HCT116 (cell line): ENCODE results near the gene COQ10A. TPM values are rescaled to one million over a fixed set of nuclear protein-coding genes. Genes with fewer than 3 reads are reported as not detected.

Source experiments
- ATAC-seq: fragments of 200-7000 bp; cut with Tn5 transposase; 2 replicates; pipeline ENCODE4 v1.9.1; 2020; ENCODE audit warnings: mild to moderate bottlenecking, moderate library complexity
- BruUV-seq: library from RNA; stranded (reverse); fragments of 400-500 nt; replicated peaks from 2 replicates; lab custom pipeline; 2021; lab: Mats Ljungman, UMichigan
- CTCF ChIA-PET: fragments of 300-600 bp; sonication (Branson Sonifier 250); formaldehyde crosslinking; loops from one replicate; lab custom pipeline; 2021; ENCODE audit warnings: antibody characterized with exemption; lab: Charles Lee
- POLR2A ChIA-PET: fragments of 300-600, 350-600 bp; sonication (Branson Sonifier 250); formaldehyde crosslinking; loops from one replicate; lab custom pipeline; 2021; ENCODE audit warnings: antibody characterized with exemption; lab: Charles Lee
- RAD21 ChIA-PET, 2 experiments: fragments of 300-600 bp; sonication (Branson Sonifier 250); formaldehyde crosslinking; loops; one replicate each; lab custom pipeline; 2023; ENCODE audit warnings: low total read pairs in 2 of 2; ENCODE audit not compliant: uncharacterized antibody in 2 of 2, unreplicated experiment in 2 of 2, low non-redundant PET in 1 of 2; lab: Charles Lee
- DNase-seq: peaks from one replicate; pipeline ENCODE4 v3.0.0-alpha.2; 2010; ENCODE audit warnings: low read depth, low spot score
- H2AFZ ChIP-seq: fragments of 200-600 bp; shearing (Covaris generic), sonication (generic); 2 replicates; pipeline ENCODE4 v1.6.1; 2017; ENCODE audit warnings: low read depth, mixed run types, mixed read lengths, antibody characterized with exemption, low read length; ENCODE audit not compliant: poor library complexity, severe bottlenecking
- H3K27ac ChIP-seq: 2 replicates; pipeline ENCODE4 v1.5.1; 2012; ENCODE audit warnings: low read depth, low read length
- H3K27me3 ChIP-seq: fragments of 200-600 bp; sonication (generic); 2 replicates; pipeline ENCODE4 v1.6.1; 2016; ENCODE audit warnings: mixed run types, low read length, mixed read lengths; ENCODE audit not compliant: insufficient read depth
- H3K36me3 ChIP-seq, 2 experiments: fragments of 200-500 bp in 1 of 2; fragments of 200-600 bp in 1 of 2; sonication (Bioruptor generic) in 1 of 2; sonication (generic) in 1 of 2; 2 replicates each; pipeline versions ENCODE4 v1.5.1 to v1.6.1; 2014 to 2016; ENCODE audit warnings: low read length in 2 of 2, inconsistent platforms in 1 of 2, mixed read lengths in 1 of 2, mixed run types in 1 of 2; ENCODE audit not compliant: insufficient read depth in 2 of 2, control insufficient read depth in 1 of 2
- H3K4me1 ChIP-seq, 2 experiments: fragments of 200-600 bp in 1 of 2; sonication (generic) in 1 of 2; 2 replicates each; pipeline versions ENCODE4 v1.5.1 to v1.6.1; 2012 to 2017; ENCODE audit warnings: low read length in 2 of 2, inconsistent platforms in 1 of 2, mild to moderate bottlenecking in 1 of 2, mixed read lengths in 1 of 2, mixed run types in 1 of 2, moderate library complexity in 1 of 2; ENCODE audit not compliant: insufficient read depth in 2 of 2, control insufficient read depth in 1 of 2
- H3K4me2 ChIP-seq: fragments of 200-600 bp; sonication (generic); 2 replicates; pipeline ENCODE4 v1.6.1; 2017; ENCODE audit warnings: mixed run types, low read length, mixed read lengths
- H3K4me3 ChIP-seq, 2 experiments: fragments of 200-600 bp in 1 of 2; sonication (generic) in 1 of 2; replicated peaks in 1 of 2; 2 replicates each; pipeline ENCODE4 v1.5.1; 2011 to 2016; ENCODE audit warnings: low read length in 2 of 2, control low read depth in 1 of 2, low read depth in 1 of 2, mild to moderate bottlenecking in 1 of 2, mixed read lengths in 1 of 2, mixed run types in 1 of 2
- H3K79me2 ChIP-seq: fragments of 200-600 bp; sonication (generic); 2 replicates; pipeline ENCODE4 v1.6.1; 2017; ENCODE audit warnings: mild to moderate bottlenecking, mixed run types, low read length, moderate library complexity, mixed read lengths; ENCODE audit not compliant: insufficient read depth
- H3K9ac ChIP-seq: fragments of 200-600 bp; sonication (generic); 2 replicates; pipeline ENCODE4 v1.6.1; 2016; ENCODE audit warnings: low read length, mixed read lengths
- H3K9me2 ChIP-seq: fragments of 200-600 bp; sonication (generic), shearing (Covaris generic); 2 replicates; pipeline ENCODE4 v1.6.1; 2017; ENCODE audit warnings: mixed run types, mild to moderate bottlenecking, moderate library complexity; ENCODE audit not compliant: insufficient read depth
- H3K9me3 ChIP-seq, 2 experiments: fragments of 200-500 bp in 1 of 2; fragments of 200-600 bp in 1 of 2; sonication (Bioruptor generic) in 1 of 2; sonication (generic) in 1 of 2; 2 replicates each; pipeline ENCODE4 v1.6.1; 2014 to 2017; ENCODE audit warnings: low read length in 2 of 2, mixed read lengths in 2 of 2, inconsistent platforms in 1 of 2, low read depth in 1 of 2, mild to moderate bottlenecking in 1 of 2, mixed run types in 1 of 2, moderate library complexity in 1 of 2; ENCODE audit not compliant: control insufficient read depth in 1 of 2, insufficient read depth in 1 of 2
- H4K20me1 ChIP-seq: fragments of 200-600 bp; sonication (generic), shearing (Covaris generic); 2 replicates; pipeline ENCODE4 v1.6.1; 2017; ENCODE audit warnings: mixed run types, mild to moderate bottlenecking, moderate library complexity; ENCODE audit not compliant: insufficient read depth
- CBX3 ChIP-seq: IDR thresholded peaks from 2 replicates; pipeline ENCODE4 v1.6.1; 2012; ENCODE audit warnings: low read depth
- CEBPB ChIP-seq: IDR thresholded peaks from 2 replicates; pipeline ENCODE4 v1.6.1; 2012; ENCODE audit warnings: low read depth
- CTCF ChIP-seq, 3 experiments: fragments of 200-600 bp in 1 of 3; sonication (generic) in 1 of 3; IDR thresholded peaks in 2 of 3; conservative IDR thresholded peaks in 1 of 3; 2 replicates each; pipeline ENCODE4 v1.5.1; 2012 to 2017; ENCODE audit warnings: low read depth in 2 of 3, low read length in 2 of 3, antibody characterized with exemption in 1 of 3, borderline replicate concordance in 1 of 3, control low read depth in 1 of 3, mild to moderate bottlenecking in 1 of 3, mixed read lengths in 1 of 3, mixed run types in 1 of 3, moderate library complexity in 1 of 3; ENCODE audit not compliant: insufficient read depth in 1 of 3
- EZH2 ChIP-seq: fragments of 200-600 bp; sonication (generic); IDR thresholded peaks from 2 replicates; pipeline ENCODE4 v1.6.1; 2017; ENCODE audit warnings: antibody characterized with exemption, mixed run types
- POLR2A ChIP-seq: IDR thresholded peaks from 2 replicates; pipeline ENCODE4 v1.7.0; 2011; ENCODE audit warnings: borderline replicate concordance; ENCODE audit not compliant: insufficient read depth, insufficient read length; ENCODE audit errors: extremely low read depth
- SP1 ChIP-seq: IDR thresholded peaks from 2 replicates; pipeline ENCODE4 v1.6.1; 2012; ENCODE audit warnings: low read depth
- ZFX ChIP-seq: fragments of 450-650 bp; IDR thresholded peaks from 2 replicates; pipeline ENCODE4 v1.6.1; 2017
- ZNF274 ChIP-seq: fragments of 200-500 bp; sonication (Bioruptor generic); IDR thresholded peaks from 2 replicates; pipeline ENCODE4 v1.6.1; 2014; ENCODE audit warnings: mild to moderate bottlenecking, low read depth, low read length, inconsistent platforms
- intact Hi-C: fragments of 100-400 bp; cut with micrococcal nuclease; formaldehyde crosslinking; loops from 2 replicates; pipeline ENCODE4 v1.10.0; 2022
- total RNA-seq: library from RNA; stranded (reverse); gene quantifications from one replicate; pipeline ENCODE4 v1.2.1, GENCODE V29; 2021; ENCODE audit not compliant: unreplicated experiment
- TF ChIP-seq, protein P1 (sequence below): IDR thresholded peaks from 2 replicates; pipeline ENCODE4 v1.6.1; 2012; ENCODE audit warnings: low read depth

Gene COQ10A
- total RNA-seq, 1 experiment from 2014 or later = 11.7 TPM

GRCh38 chr12:56315622-56316473 lies 49.1 kb downstream of the COQ10A start, which contains the start of gene CNPY2 (continued):
- TF ChIP-seq, protein P1, sequence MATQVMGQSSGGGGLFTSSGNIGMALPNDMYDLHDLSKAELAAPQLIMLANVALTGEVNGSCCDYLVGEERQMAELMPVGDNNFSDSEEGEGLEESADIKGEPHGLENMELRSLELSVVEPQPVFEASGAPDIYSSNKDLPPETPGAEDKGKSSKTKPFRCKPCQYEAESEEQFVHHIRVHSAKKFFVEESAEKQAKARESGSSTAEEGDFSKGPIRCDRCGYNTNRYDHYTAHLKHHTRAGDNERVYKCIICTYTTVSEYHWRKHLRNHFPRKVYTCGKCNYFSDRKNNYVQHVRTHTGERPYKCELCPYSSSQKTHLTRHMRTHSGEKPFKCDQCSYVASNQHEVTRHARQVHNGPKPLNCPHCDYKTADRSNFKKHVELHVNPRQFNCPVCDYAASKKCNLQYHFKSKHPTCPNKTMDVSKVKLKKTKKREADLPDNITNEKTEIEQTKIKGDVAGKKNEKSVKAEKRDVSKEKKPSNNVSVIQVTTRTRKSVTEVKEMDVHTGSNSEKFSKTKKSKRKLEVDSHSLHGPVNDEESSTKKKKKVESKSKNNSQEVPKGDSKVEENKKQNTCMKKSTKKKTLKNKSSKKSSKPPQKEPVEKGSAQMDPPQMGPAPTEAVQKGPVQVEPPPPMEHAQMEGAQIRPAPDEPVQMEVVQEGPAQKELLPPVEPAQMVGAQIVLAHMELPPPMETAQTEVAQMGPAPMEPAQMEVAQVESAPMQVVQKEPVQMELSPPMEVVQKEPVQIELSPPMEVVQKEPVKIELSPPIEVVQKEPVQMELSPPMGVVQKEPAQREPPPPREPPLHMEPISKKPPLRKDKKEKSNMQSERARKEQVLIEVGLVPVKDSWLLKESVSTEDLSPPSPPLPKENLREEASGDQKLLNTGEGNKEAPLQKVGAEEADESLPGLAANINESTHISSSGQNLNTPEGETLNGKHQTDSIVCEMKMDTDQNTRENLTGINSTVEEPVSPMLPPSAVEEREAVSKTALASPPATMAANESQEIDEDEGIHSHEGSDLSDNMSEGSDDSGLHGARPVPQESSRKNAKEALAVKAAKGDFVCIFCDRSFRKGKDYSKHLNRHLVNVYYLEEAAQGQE = no peak
- TF ChIP-seq EZH2 = no peak
- TF ChIP-seq ZNF274 = no peak
- peak; percentile 56; the same call in 1 of the 2 replicates for TF ChIP-seq ZFX
- TF ChIP-seq SP1 = peak; percentile 33; the same call in 1 of the 2 replicates
- TF ChIP-seq POLR2A = peak; percentile 45
- no peak for TF ChIP-seq CEBPB
- TF ChIP-seq, all 23 proteins: peak for 11

DNA sequence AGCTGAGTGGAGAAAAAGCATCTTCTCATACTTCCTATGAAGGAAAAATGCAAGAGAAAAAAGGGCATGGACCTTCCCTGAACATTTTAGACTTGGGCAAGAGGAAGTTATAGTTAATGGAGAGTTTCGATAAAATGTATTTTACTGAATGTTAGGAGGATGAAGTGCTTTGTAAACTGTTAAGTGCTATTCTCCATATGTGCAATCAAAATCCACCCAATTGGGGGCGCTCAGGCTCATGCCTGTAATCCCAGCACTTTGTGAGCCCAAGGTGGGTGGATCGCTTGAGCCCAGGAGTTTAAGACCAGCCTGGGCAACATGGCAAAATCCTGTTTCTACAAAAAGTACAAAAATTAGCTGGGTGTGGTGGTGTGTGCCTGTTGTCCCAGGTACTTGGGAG lies 50.9 kb downstream of the COQ10A start:
- no peak overlapping the region for H2AFZ ChIP-seq
- BruUV-seq = no TSS peak
- H3K36me3 ChIP-seq = peaks cover 4 to 9% of the 10 kb centered on the region in 2 experiments; a peak in 3 of 4 replicates
- no peaks in the 10 kb centered on the region for H3K9me3 ChIP-seq
- TF ChIP-seq CBX3 (no peak), CTCF (IDR thresholded peaks at IDR 0.05 in 2 of 3, conservative IDR thresholded peaks at IDR 0.05 in 1 of 3; ENCODE audit: borderline replicate concordance in 1 of 3, insufficient read depth in 1 of 3, low read depth in 2 of 3, low read length in 2 of 3) (peak in 1 of 3 experiments; percentile 23; a peak in 2 of 6 replicates)
- H3K9ac ChIP-seq = no peak overlapping the region
- no peaks in the 10 kb centered on the region for H3K9me2 ChIP-seq
- DNase-seq = no peak
- intact Hi-C loops = loop anchor here (5.0 kb wide), 1 partner anchor 145 kb away; no protein-coding TSS in a partner anchor
- no peak overlapping the region for H3K4me3 ChIP-seq
- RAD21 ChIA-PET = no interaction called here
- H3K79me2 ChIP-seq = peaks cover 19% of the 10 kb centered on the region
- H3K27me3 ChIP-seq = no peaks in the 10 kb centered on the region
- no peak for ATAC-seq
- CTCF ChIA-PET = interaction anchor here (2.7 kb wide), 1 partner anchor 146 kb away, joined by 17 read pairs; no protein-coding TSS in a partner anchor
- POLR2A ChIA-PET = no interaction called here
- peaks cover 6 to 16% of the 10 kb centered on the region in 2 experiments; a peak in 3 of 4 replicates for H3K4me1 ChIP-seq
- no peak overlapping the region for H3K27ac ChIP-seq
- no peaks in the 10 kb centered on the region for H4K20me1 ChIP-seq
- no peak overlapping the region for H3K4me2 ChIP-seq
